Stimulated activated CD8-positive, alpha-beta memory T cell treated with anti-CD3 and anti-CD28 coated beads, Interleukin-15, amount 100 ng/mL, for 48 hours (primary cell): ENCODE results near the gene CHST15.
"Not testable (repeated sequence)": the region's sequence is repeated elsewhere in the genome, so short reads cannot be mapped to it uniquely, and the experiment has no call there.

Experiments
- DNase-seq, 2 donors: peaks; one replicate each; pipeline ENCODE4 v3.0.0-alpha.2; 2020; ENCODE audit warnings: low read depth in 2 of 2

The CHST15 gene

DNA sequence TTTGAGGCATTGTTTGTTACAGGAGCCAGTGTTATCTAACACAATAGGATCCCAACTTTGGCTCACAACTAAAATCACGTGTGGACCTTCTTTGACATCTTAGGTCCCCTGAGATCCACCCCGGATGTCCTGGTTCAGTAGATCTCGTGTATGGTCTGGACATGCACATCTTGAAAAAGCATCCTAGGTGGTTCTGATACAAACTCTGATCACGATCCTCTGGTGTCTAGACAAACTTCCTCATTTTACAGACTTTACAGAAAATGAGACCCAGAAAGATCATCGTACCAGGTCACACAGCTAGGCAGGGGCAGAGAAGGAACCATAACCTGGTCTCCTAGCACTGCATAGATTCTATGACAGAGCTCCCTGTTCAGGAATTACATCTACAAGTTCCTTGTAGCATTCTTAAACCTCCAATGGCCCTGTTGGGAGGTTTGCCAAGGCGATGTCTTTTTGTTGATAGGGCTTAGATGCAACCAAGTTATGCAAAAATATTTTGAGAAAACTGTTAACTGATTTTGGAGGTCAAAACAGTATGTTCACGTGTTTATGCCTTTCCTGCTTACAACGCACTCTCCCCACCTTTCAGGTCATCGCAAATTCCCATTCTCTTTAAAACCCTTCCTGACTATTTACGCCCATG is 30.8 kb upstream of the CHST15 start:
- no peak for DNase-seq

DNA sequence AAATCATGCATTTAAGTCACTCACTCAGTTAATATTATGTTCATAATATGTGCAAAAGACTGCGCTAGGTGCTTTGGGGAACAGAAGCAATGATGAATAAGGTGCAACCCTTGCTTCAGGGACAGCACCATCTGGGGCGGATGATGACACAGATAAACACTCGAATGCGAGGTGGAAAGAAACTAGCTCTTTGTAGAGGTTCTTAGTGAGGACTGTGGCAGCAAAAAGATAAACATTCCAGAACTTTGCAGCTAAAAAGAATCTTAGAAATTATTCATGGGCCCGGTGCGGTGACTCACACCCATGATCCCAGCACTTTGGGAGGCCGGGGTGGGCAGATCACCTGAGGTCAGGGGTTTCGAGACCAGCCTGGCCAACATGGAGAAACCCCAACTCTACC is 29.8 kb upstream of the CHST15 start:
- DNase-seq = no peak

DNA sequence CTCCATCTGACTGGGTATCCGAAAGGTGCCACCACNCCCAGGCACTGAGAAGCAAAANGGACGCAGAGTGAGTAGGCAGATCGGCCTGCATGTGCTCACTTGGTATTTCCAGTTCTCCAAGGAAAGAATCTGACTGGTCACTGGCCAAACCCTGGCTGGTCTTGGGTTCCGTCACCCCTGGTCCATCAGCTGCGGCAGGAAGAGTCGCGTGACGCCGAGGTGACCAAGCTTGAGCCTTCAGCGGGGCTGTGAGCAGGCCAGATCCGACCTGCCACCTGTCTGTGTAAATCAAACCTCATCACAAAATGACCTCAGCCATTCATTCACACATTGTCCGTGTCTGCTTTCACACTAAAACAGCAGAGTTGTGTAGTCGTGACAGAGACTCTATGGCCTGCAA is 28.8 kb upstream of the CHST15 start:
- DNase-seq = no peak

DNA sequence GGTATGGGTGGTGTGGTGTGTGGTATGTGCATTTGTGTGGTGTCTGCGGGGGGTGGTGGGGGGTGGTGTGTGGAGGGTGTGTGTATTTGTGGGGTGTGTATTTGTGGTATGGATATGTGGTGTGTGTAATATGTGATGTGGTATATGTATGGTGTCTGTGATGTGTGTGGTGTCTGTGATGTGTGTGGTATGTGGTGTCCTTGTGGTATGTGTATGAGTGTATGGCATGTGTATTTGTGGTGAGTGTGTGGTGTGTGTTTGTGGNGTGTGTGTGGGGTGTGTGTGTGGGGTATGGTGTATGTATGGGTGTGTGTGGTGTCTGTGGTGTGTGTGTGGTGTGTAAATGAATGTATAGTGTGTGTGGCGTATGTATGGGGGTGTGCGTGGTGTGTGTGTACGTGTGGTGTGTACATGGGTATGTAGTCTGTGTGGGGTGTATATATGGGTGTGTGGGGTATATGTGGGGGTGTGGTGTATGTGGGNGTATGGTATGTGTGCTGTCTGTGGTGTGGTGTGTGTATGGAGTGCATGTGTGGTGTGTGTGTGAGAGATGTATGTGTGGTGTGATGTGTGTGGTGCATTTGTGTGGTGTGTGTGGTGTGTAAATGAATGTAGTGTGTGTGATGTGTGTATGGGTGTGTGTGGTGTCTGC is 27.1 kb upstream of the CHST15 start:
- no peak for DNase-seq

DNA sequence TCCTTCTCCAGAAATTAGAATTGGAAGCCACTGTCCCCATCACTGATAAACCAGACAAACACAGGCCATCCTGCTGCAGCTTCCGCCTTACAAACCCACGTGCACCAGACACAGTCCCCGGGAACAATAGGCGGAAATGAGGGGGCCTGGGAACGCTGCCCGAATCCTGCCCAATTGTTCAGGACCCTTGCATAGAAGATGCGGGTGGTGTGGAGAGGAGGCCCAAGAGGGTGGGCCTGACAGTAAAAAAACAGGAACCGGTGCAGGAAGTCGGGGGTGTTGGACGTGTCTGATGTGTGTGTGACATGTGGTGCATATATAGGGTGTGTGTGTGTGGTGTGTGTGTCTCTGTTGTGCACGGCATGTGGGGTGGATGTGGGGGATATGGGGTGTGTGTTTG is 26.5 kb upstream of the CHST15 start:
- DNase-seq = no peak

DNA sequence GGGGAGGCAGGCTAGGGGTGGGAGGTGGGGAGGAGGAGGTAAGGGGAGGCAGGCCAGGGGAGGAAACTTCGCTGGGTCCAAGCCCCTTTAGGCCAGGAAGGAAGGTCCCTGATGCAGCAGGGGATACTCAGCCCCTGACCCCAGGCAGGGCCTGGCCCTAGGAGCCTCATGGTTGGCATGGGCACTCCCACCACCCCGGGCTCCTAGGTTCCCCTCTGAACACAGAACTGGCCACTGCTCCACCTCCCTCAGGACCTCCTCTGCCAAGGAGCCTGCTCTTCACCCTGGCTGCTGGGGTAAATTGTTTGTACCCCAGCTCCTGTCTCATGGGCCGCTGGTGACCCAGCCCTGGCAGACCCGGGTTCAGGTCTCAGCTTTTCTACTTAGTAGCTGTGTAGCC is 25.8 kb upstream of the CHST15 start:
- no peak for DNase-seq

DNA sequence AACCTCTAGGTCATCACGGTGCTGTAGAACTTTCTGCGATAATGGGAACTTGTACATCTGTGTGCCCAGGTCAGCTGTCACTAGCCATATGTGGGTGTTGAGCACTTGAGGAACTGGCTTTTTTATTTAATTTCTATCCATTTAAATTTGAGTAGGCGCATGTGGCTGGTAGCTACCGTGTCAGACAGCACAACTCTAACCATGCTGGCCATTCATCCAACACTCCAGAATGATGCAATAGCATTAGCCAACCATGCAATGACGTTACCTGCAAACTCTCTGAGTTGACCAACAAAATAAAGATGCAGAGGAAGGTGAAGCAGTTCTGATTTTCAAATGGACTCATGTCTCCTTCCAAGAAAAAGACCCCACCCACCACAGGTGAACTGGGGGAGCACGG is 24.4 kb upstream of the CHST15 start:
- no peak for DNase-seq

DNA sequence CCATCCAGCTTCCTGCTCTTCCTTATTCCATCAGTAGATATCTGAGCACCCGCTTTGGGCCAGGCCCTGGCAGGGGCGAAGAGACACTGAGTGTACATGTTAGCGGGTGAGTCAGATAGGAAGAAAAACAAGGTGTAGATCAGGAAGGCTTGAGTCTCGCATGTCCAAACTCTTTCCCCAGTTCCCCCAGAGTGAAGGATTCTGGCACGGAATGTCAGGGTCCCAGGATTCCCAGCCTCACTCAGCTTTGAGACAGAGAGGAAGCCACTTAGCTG is 24.1 kb upstream of the CHST15 start:
- no peak for DNase-seq

DNA sequence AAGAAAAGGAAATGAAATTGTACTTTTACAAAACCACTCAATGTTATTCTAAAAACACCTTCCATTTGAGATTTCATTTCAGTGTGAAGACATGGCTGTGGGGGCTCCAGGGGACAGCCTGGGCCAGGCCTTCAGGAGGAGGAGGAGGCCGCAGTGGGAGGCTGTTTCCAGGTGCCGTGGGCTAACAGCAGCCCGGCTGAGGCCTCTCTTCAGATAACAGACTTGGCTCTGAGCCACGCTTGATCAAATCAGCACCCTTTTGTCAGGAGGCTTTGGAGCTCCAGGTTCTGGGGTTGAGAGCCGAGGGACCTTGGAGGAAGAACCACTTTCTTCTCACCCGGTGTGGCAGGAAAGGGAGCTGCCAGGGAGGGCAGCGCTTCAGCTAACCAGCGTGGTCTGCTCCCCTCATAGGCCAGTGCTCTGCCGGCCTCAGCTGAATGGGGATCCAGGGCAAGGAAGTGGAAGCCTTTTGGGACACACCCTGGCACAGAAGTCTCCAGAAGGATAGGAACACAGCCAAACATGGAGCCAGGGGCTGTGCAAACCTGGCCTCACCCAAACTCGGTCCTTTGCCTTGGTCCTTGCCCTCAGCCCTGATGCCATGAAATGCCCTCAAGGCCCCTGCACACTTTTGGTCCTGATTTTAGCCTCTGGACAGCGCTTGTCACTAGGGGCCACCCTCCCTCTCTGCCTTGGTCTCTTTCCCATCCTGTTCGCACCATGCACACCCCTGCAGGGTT is 23.5 kb upstream of the CHST15 start:
- DNase-seq = no peak

DNA sequence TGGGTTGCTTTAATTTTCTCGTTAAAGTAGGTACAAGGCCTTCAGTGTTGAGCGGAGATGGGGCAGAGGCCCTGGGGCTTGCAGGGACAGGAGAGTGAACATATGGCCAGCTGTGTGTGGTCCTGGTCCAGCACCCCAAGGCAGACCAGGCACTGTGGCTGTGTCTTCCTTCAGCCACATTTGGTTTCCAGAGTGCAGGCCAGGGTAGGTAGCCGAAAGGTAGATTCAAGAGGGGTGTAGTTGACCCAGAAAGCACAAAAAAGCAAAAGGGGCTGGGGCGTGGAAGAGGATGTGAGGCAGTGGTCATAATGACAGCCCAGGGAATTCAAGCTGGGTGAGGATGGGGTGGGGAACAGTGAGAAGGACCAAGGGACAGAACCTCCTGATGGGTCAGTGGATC is 21.3 kb upstream of the CHST15 start:
- DNase-seq = no peak

DNA sequence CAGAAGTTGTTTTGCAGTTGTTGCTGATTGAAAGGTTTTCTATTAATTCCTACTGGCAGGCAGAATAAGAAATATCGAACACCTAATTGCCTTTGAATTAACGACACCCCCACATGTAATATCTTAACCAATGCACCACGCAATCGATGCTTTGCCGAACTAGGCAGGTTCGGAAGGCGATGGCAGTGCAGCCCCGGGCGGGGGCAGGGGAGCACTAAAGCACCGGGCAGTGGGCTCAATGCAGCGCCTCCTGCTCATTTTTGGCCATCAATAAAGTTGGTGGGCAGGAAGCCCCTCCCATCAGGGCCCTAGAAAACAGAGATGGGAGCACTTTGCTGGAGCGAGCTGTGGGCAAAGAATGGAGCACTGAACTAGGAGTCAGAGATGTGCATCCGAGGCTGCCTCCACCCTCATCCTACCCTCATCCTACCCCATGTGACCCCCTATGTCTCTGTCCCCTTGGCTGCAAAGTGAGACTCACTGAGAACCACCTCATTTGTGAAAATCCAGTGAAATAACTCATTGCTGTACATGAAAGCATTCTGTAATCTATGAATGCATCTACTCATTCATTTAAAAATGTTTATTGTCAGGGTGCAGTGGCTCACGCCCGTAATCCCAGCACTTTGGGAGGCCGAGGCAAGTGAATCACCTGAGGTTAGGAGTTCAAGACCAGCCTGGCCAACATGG is 19.6 kb upstream of the CHST15 start:
- DNase-seq = no peak

DNA sequence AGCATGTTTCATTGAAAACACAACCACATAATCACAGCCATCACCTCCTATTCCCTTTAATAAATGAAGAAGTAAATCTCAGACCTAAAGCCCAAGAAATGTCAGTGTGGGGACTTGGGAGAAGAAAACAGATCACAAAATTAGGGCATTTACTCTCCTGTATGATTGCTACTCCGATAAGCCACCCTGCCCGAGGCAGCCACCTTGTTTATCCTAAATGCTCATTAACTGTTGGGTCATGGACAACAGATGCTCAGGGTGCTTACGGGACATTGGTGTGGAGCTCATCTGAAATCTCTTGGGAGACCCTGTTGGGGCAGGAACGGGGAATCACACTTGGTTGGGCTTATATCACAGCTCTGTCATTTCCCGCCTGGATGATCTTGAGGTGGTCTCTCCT is 17.5 kb upstream of the CHST15 start:
- no peak for DNase-seq

DNA sequence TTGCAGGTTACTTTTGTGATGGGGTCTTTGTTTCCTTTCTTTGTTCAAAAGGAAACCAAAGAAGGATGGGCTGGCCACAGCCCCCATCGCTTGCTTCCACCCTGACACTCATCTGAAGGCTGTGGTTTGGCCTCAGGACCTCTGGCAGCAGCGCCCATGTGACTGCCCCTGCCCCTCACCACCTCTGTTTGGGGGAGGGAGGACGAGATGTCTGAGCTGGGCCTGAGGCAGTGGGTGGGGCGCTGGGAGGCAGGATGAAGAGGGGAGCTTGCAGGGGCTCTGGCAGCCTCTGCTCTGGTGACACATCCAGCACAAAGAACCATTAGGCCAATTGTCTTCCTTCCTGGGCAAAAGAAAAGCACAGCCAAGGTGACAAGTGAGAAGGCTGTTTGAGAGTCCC is 15.9 kb upstream of the CHST15 start:
- no peak for DNase-seq

DNA sequence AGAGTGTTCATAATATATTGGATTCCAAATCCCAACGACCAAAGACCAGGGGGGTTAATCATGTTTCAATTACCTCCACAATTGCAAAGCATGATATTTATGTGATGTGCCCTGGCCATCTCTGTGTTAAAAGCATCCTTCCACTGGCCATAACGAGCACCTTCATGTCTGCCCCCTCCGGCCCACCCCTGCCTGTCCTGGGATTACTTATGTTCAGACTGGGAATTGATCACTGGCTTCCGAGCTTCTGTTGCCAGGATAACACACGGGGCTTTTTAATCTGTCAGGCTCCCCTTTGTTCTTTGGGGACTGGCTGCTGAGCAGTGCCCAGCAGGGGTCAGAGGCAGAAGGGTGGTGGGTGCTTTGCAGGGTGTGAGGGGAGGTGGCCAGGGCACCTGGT is 13.7 kb upstream of the CHST15 start:
- DNase-seq = no peak

DNA sequence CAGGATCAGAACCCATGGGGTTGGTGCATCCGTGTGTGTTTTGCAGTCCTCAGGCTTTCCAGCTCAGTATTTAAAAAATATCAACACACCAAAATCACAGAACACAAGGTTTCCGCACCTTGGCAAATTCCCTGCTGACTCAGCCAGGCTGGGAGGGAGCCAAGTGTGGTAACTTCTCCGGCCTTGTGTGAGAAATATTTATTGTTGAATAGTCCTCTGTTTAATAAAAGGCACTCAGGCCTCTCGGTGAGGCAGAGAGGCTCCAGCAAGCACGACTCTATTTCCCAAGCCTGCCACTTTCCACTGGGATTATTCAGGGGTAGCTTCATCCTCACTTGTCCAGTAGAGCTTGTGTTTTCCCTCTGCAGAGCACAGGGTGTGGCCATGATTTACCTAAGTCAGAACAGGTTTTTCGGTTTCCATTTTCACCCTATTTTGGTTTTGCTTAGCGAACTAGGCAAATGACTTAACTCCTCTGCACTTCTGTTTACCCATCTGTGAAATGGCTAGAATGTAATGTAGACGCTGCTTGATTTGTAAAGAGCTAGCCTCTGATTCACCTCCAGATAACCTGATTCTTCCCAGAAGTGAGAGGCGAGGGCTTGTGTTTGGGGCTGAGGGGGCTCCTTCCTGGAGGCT is 13.0 kb upstream of the CHST15 start:
- DNase-seq = no peak

DNA sequence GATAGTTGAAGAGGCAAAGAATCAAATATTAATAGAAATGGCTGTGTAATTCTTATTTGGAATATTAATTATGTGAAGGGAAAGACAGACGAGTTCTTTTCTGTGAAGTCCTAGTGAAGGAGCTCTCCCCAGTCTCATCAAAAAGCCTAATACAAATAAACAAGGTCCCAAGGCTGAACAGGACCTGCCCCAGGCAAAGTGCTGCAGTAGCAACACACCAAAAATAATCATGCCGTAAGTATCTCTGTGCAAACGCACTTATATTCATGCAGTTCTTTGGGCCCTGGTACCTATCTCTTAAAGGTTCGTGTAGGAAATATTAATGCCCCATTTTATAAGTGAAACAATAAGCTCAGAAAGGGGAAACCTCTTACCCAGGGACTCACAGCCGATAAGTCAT is 12.2 kb upstream of the CHST15 start:
- no peak for DNase-seq

DNA sequence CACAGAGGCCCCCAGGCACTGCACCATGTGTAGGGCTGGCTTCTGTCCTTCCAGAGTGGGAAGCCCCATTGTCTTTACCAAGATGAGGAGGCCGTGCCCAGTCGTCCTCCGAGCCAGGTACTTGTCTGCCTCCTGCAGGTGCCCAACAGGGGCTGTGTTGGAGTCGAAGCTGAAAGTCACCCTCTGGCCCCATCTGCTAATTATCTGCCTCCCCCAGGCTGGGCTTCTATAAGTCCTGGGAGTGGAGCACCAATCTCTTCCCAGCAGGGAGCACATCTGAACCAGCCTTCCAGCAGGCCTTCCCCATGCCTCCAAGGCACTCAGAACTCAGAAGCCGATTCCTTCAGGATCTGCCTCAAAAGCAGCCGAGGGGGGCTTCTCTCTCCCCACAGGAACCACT is 11.6 kb upstream of the CHST15 start:
- DNase-seq = no peak

DNA sequence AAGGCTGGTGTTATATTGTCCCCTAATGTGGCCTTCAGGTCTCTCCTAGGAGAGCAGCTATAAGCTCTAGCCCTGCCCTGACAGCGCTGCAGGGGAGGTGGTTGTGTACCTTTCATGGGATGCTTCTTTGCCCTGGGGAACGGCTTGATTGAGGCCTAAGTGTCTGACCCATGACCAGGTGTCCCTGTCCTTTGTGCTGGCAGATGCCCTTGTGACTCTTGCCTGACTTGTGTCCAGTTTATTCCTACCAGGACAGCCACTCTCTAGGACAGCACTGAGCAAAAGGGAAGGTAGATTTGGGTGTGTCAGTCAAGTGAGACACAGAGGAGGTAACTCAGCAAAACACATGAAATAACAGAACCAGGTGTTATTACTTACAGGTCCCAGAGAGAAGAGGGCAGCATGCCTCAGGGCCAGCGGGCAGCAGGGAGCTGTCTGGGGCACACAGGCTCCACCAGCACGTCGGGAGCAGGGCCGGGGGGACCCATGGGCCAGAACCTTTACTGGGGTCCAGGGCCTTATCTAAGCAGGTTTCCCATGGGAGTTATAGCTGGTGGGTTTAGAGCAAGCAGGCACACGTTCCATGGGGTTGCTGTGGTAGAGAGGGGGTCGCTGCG is 10.7 kb upstream of the CHST15 start:
- no peak for DNase-seq

DNA sequence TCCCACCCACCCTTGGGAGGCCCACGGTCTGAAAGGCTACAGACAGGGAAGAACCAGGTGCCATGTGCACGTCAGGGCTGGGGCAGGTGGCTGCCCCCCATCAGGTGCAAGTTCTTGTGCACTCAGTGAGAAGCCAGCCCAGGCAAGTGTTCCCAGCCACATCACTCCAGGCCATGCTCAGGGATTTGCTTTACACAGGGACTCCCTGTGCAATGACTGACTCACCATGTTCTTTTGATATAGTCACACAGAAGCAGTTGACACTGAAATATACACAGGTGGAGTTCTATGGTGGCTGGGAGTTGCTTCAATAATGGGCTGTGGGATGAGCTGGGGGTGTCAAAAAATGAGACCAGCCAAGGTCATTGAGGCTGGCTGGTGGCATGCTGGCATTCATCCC is 8.0 kb upstream of the CHST15 start:
- DNase-seq = no peak

DNA sequence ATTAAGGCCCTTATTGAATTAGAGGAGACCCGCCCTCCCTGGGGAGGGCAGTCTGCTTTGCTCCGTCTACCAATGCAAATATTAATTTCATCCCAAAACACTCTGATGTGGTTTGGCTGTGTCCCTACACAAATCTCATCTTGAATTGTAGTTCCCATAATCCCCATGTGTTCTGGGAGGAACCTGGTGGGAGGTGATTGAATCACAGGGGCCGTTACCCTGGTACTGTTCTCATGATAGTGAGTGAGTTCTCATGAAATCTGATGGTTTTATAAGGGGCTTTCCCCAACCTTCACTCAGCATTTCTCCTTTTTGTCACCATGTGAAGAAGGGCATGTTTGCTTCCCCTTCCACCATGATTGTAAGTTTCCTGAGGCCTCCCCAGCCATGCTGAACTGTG is 7.3 kb upstream of the CHST15 start:
- not testable (repeated sequence) for DNase-seq

DNA sequence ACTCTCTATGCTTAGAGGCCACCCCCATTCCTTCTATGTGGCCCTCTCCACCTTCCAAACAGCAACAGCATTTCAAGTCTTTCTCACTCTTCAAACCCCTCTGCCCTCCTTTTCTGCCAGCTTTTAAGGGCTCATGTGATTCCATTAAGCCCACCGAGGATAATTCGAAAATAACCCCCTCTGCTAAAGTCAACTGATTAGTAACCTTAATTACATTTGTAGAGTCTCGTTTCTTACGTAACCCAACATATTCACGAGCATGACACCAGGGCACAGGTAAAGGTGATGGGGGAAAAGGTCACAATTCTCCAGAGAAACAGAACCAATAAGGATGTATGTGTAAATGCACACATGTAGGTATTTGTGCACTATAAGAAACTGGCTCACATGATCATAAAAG is 6.7 kb upstream of the CHST15 start:
- DNase-seq = no peak

DNA sequence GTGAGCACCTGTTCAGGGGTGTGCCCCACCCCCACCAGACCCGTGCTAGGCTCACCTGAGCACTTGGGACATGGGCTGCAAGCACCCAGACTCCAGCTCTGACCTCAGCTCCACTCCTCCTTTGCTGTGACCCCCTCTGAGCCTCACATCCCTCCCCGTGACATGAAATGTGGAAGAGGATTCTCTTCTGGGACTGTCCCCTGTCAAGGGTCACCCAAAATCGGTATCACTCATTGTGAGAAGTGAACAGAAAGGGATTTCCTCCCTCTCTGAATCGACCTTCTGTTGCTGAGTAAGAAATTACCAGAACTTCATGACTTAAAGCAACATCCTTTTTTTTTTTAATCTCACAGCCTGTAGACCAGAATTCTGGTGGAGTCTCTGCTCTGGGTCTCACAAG is 6.2 kb upstream of the CHST15 start:
- no peak for DNase-seq
